ENCODE data around the gene DNAH8.
"Not testable (repeated sequence)": the region's sequence is repeated elsewhere in the genome, so short reads cannot be mapped to it uniquely, and the experiment has no call there.

DNAH8 gene

DNA sequence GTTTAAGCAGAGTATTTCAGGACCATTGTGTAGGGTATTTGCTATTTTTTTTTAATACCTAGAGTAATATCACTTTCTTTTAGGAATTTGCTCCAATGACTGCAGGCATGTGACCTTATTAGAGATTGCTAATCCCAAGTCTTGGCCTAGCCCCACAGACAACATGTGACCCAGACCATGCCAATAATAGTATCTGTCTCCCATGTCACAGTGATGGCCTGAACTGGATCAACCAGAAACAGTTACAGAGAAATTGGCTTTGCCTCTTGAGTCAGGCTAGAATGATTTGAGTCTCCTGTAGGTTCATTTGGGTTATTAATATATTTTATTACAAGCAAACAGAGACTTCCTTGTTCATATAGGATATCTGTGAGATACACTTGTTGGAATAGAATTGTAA is 116.8 kb downstream of the DNAH8 start:
- no peak for DNase-seq (ENCODE audit: low read depth in 2 of 2, low spot score in 1 of 2)

DNA sequence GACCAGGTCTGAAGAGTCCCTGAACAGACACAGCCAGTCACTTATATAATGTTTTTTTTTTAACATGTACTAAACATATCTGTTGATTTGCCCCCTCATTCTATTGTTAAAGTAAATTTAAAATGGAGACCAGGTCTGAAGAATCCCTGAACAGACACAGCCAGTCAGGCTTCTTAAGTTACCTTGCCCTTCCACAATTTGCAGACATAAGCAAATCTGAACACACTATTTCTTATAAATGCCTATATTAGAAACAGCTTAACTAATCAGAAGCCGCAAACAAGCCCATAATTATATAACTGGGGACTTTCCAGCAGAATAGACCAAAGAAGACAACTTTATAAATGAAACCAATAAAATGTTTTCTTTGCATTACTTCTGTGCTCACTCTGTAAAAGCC is 118.2 kb downstream of the DNAH8 start:
- no peak for DNase-seq (ENCODE audit: low read depth in 2 of 2, low spot score in 1 of 2)

DNA sequence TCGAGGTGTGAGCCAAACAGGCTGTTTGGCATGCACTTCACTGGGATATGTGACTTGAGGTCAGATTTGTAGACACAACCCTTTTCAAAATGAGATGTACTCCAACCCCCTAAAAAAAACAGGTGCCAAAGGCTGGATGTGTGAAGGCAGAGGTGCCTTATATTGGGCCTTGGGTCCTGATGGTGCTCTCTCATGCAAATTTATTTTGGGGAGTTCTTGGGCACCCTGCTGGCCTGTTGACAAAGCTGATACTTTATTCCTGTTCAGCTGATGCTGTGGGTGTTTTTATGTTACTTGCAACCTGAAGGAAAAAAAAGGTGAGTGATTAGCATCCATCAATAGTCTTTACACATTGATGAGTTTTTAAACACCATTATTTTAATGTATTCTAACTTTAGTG is 121.5 kb downstream of the DNAH8 start:
- DNase-seq (ENCODE audit: low read depth in 2 of 2, low spot score in 1 of 2), result no peak

DNA sequence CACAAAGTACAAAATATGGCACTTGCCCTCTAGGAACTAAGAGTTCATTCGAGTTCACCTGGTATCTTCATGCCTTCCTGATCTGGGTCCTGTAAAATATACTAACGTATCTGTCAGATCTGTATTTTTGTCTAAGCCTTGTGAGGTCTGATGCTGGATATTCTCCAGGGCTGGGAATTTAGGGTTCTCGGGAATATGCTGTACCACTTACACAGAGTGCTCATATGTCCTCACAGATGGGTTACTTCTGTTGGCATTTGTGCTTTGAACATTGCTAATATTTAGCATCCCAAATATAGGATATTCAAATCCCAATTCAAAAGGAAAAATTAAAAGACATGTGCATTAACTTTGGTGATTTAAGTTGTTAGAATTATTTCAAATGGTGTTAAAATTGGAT is 122.0 kb downstream of the DNAH8 start:
- no peak for DNase-seq (ENCODE audit: low read depth in 2 of 2, low spot score in 1 of 2)

DNA sequence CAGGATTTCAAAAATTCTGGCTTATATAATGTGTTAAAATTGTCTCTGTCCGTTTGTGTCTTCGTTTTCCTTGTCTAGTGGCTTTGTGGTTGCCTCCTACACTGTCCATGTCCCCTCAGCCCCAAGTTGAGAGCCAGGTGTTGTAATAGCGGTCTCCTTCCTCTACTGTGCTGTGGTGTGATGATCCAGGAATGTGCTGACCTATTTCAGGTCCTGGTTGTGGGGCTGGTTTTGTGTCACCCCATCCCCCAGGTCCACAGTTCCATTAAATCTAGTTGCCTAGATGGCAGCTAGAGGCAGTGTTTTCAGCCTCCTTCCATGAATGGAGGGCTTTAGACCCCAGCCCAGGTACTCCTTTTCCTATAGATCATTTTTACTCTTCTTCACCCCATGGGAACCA is 128.7 kb downstream of the DNAH8 start:
- no peak for DNase-seq (ENCODE audit: low read depth in 2 of 2, low spot score in 1 of 2)

DNA sequence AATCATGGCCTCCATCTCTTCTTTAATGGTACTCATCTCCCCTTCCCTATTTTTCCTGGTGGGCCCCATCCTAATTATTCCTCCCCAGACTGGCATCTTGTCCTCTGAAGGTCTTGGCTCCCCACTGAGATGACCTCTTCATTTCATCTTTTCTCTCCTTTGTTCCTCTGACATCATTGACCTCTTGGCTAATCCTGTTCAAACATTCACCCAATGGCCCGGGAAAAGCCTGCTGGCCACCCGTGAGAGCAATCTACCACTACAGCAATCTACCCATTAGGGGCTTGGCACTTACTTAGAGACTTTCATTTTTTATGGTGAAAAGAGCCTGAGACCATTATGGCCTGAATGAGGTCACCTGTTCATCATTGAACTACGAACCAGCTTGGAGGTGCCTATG is 130.8 kb downstream of the DNAH8 start:
- no peak for DNase-seq (ENCODE audit: low read depth in 2 of 2, low spot score in 1 of 2)

DNA sequence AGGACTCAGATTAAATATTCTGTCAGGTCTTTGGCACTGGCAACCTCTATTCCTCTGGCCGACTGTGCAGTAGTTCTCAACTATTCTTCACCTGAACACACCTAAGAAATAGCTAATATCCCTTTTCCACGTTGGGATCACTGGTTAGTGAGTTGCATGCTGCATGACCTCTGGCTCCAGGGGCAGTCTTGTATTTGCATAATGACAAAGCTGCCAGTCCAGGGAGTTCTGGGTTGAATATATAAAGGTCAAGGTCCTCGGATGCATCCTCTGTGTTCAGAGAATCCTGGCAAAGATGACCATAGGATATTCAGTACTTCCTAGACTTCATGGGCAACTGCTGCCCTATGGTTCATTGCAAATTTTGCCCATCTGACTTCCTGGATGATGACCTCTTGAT is 131.2 kb downstream of the DNAH8 start:
- DNase-seq (ENCODE audit: low read depth in 2 of 2, low spot score in 1 of 2), result no peak

DNA sequence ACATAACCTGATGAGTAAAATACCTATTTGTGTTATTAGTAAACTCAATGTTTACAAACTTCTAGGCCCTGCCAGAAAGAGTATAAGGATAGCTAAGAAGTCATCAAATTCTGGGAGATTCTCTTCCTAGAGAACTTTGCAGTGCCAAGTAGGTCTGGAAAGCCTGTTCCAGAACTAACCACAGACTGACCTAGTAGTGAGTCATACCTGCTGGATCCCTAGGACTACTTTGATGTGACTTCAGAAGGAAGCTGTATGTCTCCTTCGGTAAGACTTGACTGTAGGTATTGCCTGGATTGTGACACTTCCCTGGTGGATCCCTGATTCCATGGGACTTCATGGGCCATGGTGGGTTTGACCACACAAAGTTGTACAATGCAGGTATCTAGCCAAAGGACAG is 131.7 kb downstream of the DNAH8 start:
- no peak for DNase-seq (ENCODE audit: low read depth in 2 of 2, low spot score in 1 of 2)

DNA sequence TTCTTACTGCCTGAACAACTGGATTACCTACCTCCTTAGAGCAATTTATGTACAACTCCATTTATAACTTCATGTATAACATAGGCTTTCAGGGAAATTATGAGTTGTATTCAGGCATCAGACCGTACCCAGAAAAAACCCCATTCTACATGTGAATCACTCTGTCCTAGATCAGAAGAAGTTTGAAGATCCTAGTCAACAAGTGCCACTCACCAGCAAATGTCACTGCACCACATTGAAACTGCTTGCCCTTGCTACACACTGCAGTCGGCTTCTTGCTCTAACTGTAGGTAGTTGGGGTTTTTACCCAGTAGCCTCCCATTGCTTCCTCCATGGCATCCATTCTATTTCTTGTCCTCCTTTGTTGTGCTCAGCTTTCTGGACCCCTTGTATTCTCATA is 132.4 kb downstream of the DNAH8 start:
- DNase-seq (ENCODE audit: low read depth in 2 of 2, low spot score in 1 of 2), result no peak

DNA sequence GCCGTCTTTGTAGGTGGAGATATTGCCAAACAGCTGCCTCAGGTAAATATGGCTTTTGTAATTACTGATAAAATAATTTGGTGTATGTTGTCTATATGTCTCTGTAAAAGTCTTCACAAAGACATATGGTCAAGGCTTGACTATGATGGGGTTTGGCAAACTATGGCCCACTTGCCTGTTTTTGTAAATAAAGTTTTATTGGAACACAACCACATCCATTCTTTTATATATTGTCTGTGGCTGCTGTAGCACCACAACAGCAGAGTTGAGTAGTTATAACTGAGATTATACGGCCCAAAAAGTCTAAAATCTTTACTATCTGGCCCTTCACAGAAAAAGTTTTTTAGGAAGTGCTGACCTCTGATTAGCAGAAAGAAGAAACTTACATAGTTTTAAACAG is 133.6 kb downstream of the DNAH8 start:
- DNase-seq (ENCODE audit: low read depth in 2 of 2, low spot score in 1 of 2), result no peak

DNA sequence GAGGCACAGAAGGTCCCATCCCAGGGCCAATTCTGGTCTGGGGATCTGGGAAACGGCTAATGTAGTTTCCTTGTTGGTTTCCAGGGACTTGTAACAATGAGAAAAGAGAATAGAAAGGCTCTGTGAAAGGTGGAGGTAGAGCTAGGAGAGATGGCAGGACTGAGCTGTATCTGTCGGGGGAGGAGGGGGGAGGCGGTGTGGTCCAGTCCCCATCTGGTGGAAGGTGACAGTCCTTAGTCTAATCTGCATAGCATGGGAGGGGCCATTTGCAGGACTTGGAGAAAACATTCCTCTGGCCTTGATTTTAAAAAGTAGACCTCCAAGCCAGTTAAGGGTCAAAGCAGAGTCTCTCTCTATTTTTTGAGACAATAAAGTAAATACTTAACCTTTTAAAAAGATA is 137.1 kb downstream of the DNAH8 start:
- DNase-seq (ENCODE audit: low read depth in 2 of 2, low spot score in 1 of 2), result no peak

DNA sequence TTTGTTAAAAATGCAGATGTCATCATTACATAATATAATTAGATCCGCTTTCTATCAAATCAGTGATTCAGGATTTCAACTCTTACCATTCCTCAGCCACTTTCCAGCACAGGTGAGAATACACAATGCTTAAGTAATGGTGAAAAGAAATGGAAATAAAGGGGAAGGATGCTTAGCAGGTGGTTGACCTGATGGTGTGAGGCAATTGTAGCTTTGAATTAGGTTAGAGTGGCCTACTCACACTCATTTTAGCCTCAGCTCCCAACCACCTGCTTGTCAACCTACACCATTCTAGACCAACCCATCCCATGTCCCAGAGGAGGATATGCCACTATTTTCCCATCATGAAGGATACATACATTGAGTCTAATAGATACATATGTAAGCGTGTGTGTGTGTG is 138.1 kb downstream of the DNAH8 start:
- no peak for DNase-seq (ENCODE audit: low read depth in 2 of 2, low spot score in 1 of 2)

DNA sequence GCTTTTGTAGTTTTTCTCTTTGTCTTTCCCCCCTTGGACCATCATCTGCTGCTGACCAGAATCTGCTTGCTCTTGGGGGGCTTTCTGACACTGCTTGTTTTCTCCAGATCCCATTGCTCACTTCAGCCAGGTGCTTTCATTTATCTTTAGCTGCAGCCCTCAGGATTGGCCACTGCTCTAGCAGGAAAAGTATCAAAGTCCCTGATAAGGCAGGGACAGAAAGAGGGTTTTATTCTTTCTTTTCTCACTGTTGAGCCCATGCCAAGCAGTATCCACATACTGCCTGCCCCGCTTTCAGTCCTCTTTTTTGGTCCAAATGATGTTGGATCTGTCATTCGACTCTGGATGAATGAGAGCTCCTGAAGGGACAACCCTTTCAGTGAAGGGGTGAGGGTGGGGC is 141.4 kb downstream of the DNAH8 start:
- DNase-seq (ENCODE audit: low read depth in 2 of 2, low spot score in 1 of 2), result no peak

DNA sequence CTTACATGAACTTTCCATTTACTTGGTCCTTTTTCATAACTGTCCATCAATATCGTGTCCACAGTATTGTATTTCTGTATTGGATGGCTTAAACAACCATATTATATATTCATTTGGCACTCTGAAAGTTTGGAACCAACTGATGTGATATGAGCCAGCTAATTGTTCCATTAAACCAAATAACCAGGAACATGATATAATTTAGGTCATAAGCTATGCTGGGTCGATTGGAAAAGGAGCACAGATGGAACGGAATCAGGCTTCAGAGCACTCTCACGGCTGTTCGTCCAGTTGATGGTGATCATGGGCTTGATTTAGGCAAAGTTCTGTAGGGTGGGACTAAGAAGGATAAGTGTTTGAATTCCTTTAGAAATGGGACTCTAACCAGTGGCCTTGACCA is 142.7 kb downstream of the DNAH8 start:
- no peak for DNase-seq (ENCODE audit: low read depth in 2 of 2, low spot score in 1 of 2)

DNA sequence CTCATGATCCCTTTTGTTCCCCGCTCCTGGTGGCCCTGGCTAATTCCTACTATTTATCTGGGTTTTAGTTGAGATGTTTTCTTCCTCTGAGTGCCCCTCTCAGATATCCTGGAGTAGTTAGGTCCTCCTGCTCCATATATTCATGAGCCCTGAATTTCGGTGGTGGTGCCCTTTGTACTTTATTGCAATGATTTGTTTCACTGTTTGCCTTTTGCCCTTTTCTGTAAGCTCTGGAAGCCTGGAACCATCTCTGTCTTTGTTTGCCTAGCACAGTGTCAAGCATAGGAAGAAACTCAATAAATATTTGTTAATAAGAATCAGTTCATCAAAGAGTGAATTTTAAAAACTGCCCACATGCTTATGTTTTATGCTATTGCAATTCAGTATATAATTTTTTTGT is 144.9 kb downstream of the DNAH8 start:
- no peak for DNase-seq (ENCODE audit: low read depth in 2 of 2, low spot score in 1 of 2)

DNA sequence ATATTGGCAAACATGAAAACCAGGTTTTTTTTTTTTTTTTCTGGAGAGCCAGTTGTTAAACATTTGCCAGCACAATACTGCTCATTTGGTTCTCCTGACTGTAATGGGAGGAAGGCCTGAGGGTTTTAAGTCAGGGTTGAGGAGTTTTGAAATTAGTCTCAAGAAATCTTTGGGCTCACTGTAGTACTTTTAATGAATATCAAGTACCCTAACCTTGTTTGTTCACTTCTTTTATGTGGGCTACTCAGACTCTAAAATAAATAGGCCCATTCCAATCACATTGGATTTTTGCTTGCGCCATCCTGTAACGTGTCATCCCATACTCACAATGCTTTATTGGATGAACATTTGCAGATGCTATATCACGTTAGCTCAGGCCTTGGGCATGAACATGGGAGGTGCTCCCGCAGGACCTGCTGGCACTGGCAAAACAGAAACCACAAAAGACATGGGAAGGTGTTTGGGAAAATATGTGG is 146.9 kb downstream of the DNAH8 start:
- DNase-seq (ENCODE audit: low read depth in 2 of 2, low spot score in 1 of 2), result no peak

DNA sequence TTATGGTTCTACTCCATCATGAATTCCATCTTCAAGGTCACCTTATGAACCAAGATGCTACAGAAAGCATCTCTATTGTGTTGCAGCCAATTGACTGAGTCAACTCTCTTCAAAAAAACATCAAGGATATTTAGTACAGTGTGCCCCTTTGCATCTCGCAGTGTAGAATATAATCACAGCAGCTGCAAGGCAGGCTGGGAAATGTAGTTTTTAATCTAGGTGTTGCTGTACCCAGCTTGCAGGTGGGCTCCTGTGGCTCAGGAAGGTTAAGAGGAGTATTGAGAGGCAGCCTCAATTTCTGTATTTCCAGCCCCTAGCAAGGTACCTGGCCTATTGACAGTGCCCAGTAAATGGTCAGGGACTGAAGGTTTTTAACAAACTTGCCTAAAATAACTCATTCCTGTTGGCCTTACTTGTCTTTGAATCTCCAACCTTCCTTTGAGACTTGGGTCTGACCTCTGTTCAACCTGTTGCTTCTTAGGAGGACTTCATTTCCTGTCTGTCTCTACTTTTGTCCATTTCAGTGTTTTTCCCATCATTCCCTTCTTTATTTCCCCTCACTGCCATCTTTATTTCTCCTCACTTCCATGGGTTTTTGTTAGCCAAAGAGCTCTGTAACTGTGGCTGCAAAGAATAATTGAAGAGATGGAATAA is 150.5 kb downstream of the DNAH8 start:
- no peak for DNase-seq (ENCODE audit: low read depth in 2 of 2, low spot score in 1 of 2)

DNA sequence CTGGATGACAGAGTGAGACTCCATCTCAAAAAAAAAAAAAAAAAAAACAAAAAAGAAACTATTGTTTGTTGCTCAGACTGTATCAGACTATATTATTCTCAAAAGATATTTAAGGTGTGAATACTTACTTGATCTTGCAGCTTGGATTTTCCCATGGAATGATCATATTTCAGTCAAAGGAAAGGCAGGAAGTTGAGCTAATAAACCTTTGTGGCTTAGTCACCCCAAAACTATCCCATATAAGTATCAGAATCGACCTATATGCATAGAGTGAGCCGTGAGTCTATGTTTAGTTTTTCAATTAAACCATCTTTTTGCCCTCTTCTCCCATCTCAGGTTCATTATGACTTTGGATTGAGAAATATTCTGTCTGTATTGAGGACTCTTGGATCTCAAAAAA is 152.6 kb downstream of the DNAH8 start:
- DNase-seq (ENCODE audit: low read depth in 2 of 2, low spot score in 1 of 2), result no peak

DNA sequence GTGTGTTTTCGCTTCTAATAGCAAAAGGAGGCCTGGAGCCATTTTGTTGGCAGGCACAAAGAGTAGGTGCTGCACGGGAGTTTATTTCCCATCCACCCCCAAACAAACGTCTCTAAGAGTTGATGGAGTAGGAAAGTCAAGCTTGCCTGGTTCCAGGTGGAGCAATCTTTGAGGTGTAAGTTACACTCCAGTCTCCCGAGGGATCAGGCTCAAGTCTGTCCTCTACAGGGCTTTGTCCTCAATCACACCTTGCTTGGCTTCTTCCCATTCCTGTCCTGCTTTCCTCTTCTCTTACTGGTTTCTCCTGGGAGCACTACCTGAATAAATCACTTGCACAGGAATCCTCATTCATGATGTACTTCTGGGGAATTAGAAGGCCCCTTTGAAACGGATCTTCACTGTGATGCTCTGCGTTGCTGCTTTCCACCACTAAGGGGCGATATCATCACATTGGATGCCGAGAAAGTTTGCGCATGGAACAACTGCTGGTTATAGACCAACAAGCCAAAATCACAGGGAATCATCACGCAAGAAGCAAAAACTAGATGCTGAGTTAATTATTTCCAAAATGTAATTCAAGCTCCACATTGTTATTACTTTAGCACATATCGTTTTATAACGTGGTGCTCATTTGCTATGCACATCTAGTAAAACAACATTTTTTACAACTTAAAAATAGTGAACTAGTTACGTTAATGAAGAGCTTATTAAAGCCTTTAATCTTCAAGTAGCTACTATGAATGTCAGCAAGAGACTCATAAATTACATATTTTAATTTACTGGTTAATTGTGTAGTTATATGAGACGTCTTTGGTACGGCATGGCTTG is 156.8 kb downstream of the DNAH8 start:
- peak; percentile 5 to 17 for DNase-seq (ENCODE audit: low read depth in 2 of 2, low spot score in 1 of 2)

DNA sequence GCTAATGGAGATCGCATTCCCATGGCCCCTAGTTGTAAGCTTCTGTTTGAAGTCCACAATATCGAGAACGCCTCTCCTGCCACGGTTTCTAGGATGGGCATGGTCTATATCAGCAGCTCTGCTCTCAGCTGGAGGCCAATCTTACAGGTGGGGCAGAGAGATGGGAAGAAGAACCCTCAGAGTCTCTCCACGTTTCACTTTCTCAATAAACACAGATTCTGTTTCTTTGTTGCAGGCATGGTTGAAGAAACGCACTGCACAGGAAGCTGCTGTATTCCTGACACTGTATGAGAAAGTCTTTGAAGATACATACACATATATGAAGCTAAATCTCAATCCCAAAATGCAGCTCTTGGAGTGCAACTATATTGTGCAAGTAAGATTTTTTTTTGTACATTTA is 157.9 kb downstream of the DNAH8 start:
- DNase-seq (ENCODE audit: low read depth in 2 of 2, low spot score in 1 of 2), result no peak

DNA sequence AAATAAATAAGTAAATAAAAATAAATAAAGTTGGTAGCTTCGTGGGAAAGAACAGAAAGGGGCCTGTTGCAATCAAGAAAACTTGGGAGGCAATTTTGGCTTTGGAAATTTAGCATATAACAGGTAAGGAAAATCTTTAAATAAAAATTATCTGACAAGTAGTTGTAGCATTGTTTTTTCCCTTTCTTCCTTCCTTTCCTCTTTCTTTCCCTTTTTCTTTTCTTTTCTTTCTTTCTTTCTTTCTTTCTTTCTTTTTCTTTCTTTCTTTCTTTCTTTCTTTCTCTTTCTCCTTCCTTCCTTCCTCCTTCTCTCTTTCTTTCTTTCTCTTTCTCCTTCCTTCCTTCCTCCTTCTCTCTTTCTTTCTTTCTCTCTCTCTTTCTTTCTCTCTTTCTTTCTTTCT is 158.7 kb downstream of the DNAH8 start:
- DNase-seq (ENCODE audit: low read depth in 2 of 2, low spot score in 1 of 2), result not testable (repeated sequence)

DNA sequence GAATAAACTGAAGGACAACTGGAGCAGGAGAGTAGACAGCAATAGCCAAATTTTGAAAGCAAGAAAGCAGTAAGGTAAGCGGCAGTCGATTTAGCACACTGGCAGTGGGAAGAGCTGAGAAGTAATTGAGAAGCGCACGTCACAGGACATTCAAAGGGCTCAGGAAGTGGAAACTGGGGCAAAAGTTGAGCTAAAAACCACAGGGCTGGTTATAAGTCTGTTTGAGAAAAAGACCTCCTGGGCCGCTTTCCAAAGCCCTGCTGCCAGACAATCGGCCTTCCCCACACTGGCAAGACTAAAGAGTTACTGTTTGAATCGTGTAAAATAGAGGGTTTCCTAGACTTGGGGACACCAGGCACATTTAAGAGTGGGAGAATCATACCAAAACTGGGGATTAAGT is 161.4 kb downstream of the DNAH8 start:
- DNase-seq (ENCODE audit: low read depth in 2 of 2, low spot score in 1 of 2), result no peak

DNA sequence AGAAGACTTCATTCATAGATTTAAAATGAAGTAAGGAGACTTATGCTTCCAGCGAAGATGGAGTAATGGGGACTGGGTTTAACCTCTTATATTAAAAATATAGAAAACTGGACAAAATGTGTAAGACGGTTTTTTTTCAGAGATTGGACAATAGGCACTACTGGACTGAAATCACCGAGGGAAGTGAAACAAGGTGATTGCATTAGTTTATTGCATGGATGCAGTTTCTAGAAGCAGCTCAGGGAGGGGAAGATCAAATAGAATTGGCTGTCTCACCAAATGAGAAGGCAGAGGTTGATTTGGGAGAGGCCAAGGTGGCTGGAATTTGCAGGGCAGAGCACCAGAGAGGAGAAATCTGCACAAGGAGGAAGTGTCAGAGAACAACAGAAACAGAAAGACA is 162.6 kb downstream of the DNAH8 start:
- no peak for DNase-seq (ENCODE audit: low read depth in 2 of 2, low spot score in 1 of 2)

Measured in stimulated activated CD8-positive, alpha-beta memory T cell treated with anti-CD3 and anti-CD28 coated beads, Interleukin-4, amount 100 ng/mL, for 1 hour (primary cell).